ENCODE data around the gene C1QTNF3. TPM values are rescaled to one million over a fixed set of nuclear protein-coding genes. Genes with fewer than 3 reads are reported as not detected.

The C1QTNF3 gene
- total RNA-seq, 2 donors from 2014 or later, result 4.3 to 11.6 TPM

- Histone ChIP-seq H3K36me3 (no peaks in the 10 kb centered on the region), H3K27me3 (replicated peaks; ENCODE audit: insufficient read depth) (no peaks in the 10 kb centered on the region), H3K9me3 (no peaks in the 10 kb centered on the region), H3K4me3 (no peak overlapping the region), H3K4me1 (ENCODE audit: control insufficient read depth in 1 of 2, low read depth in 2 of 2) (peaks cover 0 to 2% of the 10 kb centered on the region in 2 donors), H3K27ac (no peak overlapping the region)
- ATAC-seq (ENCODE audit: insufficient number of reproducible peaks, low FRiP score, low read depth), result no peak
- TF ChIP-seq CTCF (IDR thresholded peaks at IDR 0.05), result no peak
- no peak for DNase-seq (ENCODE audit: low spot score)
Observed at GRCh38 chr5:34057569-34057968, 14.6 kb upstream of the C1QTNF3 start.

GRCh38 chr5:34057118-34057517 is 14.1 kb upstream of the C1QTNF3 start:
- H3K36me3 ChIP-seq, result no peaks in the 10 kb centered on the region
- no peaks in the 10 kb centered on the region for H3K27me3 ChIP-seq (replicated peaks; ENCODE audit: insufficient read depth)
- no peaks in the 10 kb centered on the region for H3K9me3 ChIP-seq
- ATAC-seq (ENCODE audit: insufficient number of reproducible peaks, low FRiP score, low read depth) (no peak), DNase-seq (ENCODE audit: low spot score) (no peak)
- no peak overlapping the region for H3K4me3 ChIP-seq
- H3K4me1 ChIP-seq (ENCODE audit: control insufficient read depth in 1 of 2, low read depth in 2 of 2), result peaks cover 0 to 5% of the 10 kb centered on the region in 2 donors
- no peak overlapping the region for H3K27ac ChIP-seq
- TF ChIP-seq CTCF (IDR thresholded peaks at IDR 0.05), result no peak

- Histone ChIP-seq H3K27me3 (replicated peaks; ENCODE audit: insufficient read depth) (no peaks in the 10 kb centered on the region), H3K9me3 (no peaks in the 10 kb centered on the region), H3K36me3 (no peaks in the 10 kb centered on the region), H3K27ac (no peak overlapping the region), H3K4me1 (ENCODE audit: control insufficient read depth in 1 of 2, low read depth in 2 of 2) (peaks cover 0 to 5% of the 10 kb centered on the region in 2 donors), H3K4me3 (no peak overlapping the region)
- TF ChIP-seq CTCF (IDR thresholded peaks at IDR 0.05), result no peak
- DNase-seq (ENCODE audit: low spot score) (no peak), ATAC-seq (ENCODE audit: insufficient number of reproducible peaks, low FRiP score, low read depth) (no peak)
Observed at GRCh38 chr5:34055667-34056066, 12.7 kb upstream of the C1QTNF3 start.

- TF ChIP-seq CTCF (IDR thresholded peaks at IDR 0.05), result no peak
- DNase-seq (ENCODE audit: low spot score) (no peak), ATAC-seq (ENCODE audit: insufficient number of reproducible peaks, low FRiP score, low read depth) (no peak)
- peak overlapping the region in 1 of 2 donors; percentile 67 for H3K27ac ChIP-seq
- H3K4me3 ChIP-seq, result no peak overlapping the region
- H3K27me3 ChIP-seq (replicated peaks; ENCODE audit: insufficient read depth), result no peaks in the 10 kb centered on the region
- no peaks in the 10 kb centered on the region for H3K36me3 ChIP-seq
- H3K9me3 ChIP-seq, result no peaks in the 10 kb centered on the region
- peaks cover 0 to 5% of the 10 kb centered on the region in 2 donors for H3K4me1 ChIP-seq (ENCODE audit: control insufficient read depth in 1 of 2, low read depth in 2 of 2)
Observed at GRCh38 chr5:34054400-34054729, 11.4 kb upstream of the C1QTNF3 start.

- no peaks in the 10 kb centered on the region for H3K36me3 ChIP-seq
- no peak for TF ChIP-seq CTCF (IDR thresholded peaks at IDR 0.05)
- H3K9me3 ChIP-seq, result no peaks in the 10 kb centered on the region
- DNase-seq (ENCODE audit: low spot score), result no peak
- H3K27ac ChIP-seq, result peak overlapping the region; percentile 19 to 67
- H3K4me1 ChIP-seq (ENCODE audit: control insufficient read depth in 1 of 2, low read depth in 2 of 2), result peaks cover 0 to 5% of the 10 kb centered on the region in 2 donors
- ATAC-seq (ENCODE audit: insufficient number of reproducible peaks, low FRiP score, low read depth), result no peak
- no peaks in the 10 kb centered on the region for H3K27me3 ChIP-seq (replicated peaks; ENCODE audit: insufficient read depth)
- H3K4me3 ChIP-seq, result no peak overlapping the region
Observed at GRCh38 chr5:34053571-34054399, 10.8 kb upstream of the C1QTNF3 start.
